H1 (cell line): ENCODE results near the gene EPHB6.

Experiments used
- CHD1 ChIP-seq: IDR thresholded peaks from 2 replicates; pipeline ENCODE4 v1.6.1; 2012; ENCODE audit warnings: low read depth, low read length, improper control_type of control experiment
- EZH2 ChIP-seq: fragments of 200-600 bp; sonication (generic); IDR thresholded peaks from 2 replicates; pipeline ENCODE4 v1.7.1; 2012; ENCODE audit warnings: low read depth, mild to moderate bottlenecking, moderate library complexity, low read length, inconsistent platforms; ENCODE audit not compliant: severe bottlenecking

DNA sequence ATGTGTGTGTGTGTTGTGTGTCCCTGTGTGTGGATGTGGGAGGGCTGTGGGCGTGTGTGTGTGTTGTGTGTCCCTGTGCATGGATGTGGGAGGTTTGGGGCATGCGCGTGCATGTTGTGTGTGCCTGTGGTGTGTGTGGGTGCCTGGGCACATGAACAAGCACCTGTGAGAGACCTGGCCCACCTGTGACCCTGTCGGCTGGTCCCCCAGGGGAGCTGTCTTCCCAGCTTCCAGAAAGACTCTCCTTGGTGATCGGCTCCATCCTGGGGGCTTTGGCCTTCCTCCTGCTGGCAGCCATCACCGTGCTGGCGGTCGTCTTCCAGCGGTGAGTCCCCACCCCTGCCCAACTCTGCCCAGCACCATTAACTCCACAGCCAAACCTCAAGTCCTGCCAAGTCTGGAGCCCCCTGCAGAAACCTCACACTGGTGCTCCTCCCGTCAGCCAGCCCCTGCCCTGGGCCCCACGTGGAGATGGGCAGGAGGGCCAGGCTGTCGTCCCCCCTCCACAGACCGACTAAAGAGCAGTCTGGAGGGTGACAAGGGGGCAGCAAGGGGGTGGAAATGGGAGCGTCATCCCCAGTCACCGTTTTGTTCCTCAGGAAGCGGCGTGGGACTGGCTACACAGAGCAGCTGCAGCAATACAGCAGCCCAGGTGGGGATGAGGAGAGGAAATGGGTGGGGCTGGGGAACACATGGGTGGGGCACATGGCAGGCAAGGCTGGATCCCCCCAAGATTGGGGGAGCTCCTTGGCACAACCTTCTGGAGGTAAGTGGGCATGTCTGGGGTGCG, 12.7 kb downstream of the EPHB6 start:
- no peak for TF ChIP-seq CHD1
- no peak for TF ChIP-seq EZH2
